ENCODE measurements around the gene LGALSL. TPM values are rescaled to one million over a fixed set of nuclear protein-coding genes. Genes with fewer than 3 reads are reported as not detected.

LGALSL gene
- total and polyA plus RNA-seq, 2 of the 13 experiments (the other 11 are each of a cell fraction or from before 2014, with no cell fraction given) = 15.4 to 20.0 TPM

DNA sequence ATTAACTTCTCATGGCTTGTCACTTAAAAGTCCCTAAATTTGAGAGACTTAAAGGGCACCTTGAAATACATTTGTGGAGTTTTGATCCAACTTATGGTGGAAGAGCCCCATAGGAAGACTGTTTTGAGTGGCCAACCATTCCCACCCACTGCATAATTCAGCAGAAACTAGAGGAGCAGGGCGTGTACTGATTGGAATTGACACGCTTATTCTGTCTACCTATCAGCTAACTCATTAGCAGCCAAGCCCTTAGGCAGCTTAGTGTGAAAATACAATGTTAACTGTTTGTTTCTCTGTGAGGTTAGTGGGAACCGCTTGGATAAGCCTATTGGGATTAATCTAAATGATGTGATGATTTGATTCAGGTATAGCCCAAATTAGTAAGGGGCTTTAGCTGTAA lies 6.4 kb downstream of the LGALSL start:
- ATAC-seq (no peak), FAIRE-seq (no peak), DNase-seq (ENCODE audit: low spot score) (no peak)
- intact Hi-C loops (cut with micrococcal nuclease; ENCODE audit: unreplicated experiment) (no loop called here), in situ Hi-C loops (cut with HindIII; ENCODE audit: extremely low pct_ligation_motif_present, low pct_unique_long_range_greater_than_20kb) (no loop called here)
- peaks cover 5 to 27% of the 10 kb centered on the region in 2 experiments for H3K36me3 ChIP-seq (replicated peaks in 1 of 2; ENCODE audit: control insufficient read depth in 1 of 2, insufficient read depth in 2 of 2, low read length in 2 of 2)
- peaks cover 13% of the 10 kb centered on the region for H3K4me1 ChIP-seq (ENCODE audit: insufficient read depth, low read length)
- no peaks in the 10 kb centered on the region for H3K79me2 ChIP-seq (ENCODE audit: insufficient read depth, low read length)
- WGBS (ENCODE audit: low lambda C conversion rate) = 86% methylated on average over 3 of the region's 3 CpGs
- H2AFZ ChIP-seq (ENCODE audit: low read length) = no peak overlapping the region
- BruUV-seq (replicated peaks) = no TSS peak
- H3K27ac ChIP-seq (ENCODE audit: extremely low read length, insufficient read depth, low read length) = no peak overlapping the region
- no peak overlapping the region for H3K4me2 ChIP-seq (ENCODE audit: low read depth, low read length)
- POLR2A ChIA-PET = no interaction called here
- H3K9ac ChIP-seq (ENCODE audit: insufficient read depth, low read depth, low read length) = no peak overlapping the region
- no peak overlapping the region for H3K4me3 ChIP-seq (replicated peaks in 1 of 3; ENCODE audit: insufficient read depth in 1 of 3, low read depth in 2 of 3, low read length in 3 of 3)
- TF ChIP-seq ZIK1 (CRISPR knock-in tag; IDR thresholded peaks at IDR 0.05; ENCODE audit: borderline replicate concordance, low read depth) (no peak), NCOR1 (IDR thresholded peaks at IDR 0.05; ENCODE audit: borderline replicate concordance, low read length) (no peak), ZFP41 (CRISPR knock-in tag; IDR thresholded peaks at IDR 0.05; ENCODE audit: borderline replicate concordance) (no peak), RARG (CRISPR knock-in tag; IDR thresholded peaks at IDR 0.05; ENCODE audit: low read depth) (no peak), RFXANK (CRISPR knock-in tag; IDR thresholded peaks at IDR 0.05) (no peak), JUNB (CRISPR knock-in tag; IDR thresholded peaks at IDR 0.05; ENCODE audit: borderline replicate concordance) (no peak)
- TF ChIP-seq, protein P1, sequence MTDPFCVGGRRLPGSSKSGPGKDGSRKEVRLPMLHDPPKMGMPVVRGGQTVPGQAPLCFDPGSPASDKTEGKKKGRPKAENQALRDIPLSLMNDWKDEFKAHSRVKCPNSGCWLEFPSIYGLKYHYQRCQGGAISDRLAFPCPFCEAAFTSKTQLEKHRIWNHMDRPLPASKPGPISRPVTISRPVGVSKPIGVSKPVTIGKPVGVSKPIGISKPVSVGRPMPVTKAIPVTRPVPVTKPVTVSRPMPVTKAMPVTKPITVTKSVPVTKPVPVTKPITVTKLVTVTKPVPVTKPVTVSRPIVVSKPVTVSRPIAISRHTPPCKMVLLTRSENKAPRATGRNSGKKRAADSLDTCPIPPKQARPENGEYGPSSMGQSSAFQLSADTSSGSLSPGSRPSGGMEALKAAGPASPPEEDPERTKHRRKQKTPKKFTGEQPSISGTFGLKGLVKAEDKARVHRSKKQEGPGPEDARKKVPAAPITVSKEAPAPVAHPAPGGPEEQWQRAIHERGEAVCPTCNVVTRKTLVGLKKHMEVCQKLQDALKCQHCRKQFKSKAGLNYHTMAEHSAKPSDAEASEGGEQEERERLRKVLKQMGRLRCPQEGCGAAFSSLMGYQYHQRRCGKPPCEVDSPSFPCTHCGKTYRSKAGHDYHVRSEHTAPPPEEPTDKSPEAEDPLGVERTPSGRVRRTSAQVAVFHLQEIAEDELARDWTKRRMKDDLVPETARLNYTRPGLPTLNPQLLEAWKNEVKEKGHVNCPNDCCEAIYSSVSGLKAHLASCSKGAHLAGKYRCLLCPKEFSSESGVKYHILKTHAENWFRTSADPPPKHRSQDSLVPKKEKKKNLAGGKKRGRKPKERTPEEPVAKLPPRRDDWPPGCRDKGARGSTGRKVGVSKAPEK (CRISPR knock-in tag; IDR thresholded peaks at IDR 0.05; ENCODE audit: borderline replicate concordance) = no peak
- CTCF ChIA-PET (ENCODE audit: low intra/inter-chr PET ratio, low total read pairs) = no interaction called here
- H3K27me3 ChIP-seq (ENCODE audit: control insufficient read depth in 1 of 2, insufficient read depth in 2 of 2, low read length in 2 of 2) = no peaks in the 10 kb centered on the region
- H3K9me3 ChIP-seq (ENCODE audit: low read length) = no peaks in the 10 kb centered on the region
- H4K20me1 ChIP-seq (ENCODE audit: insufficient read depth, low read length) = no peaks in the 10 kb centered on the region
